ENCODE data around the gene BRMS1. TPM values are rescaled to one million over a fixed set of nuclear protein-coding genes. Genes with fewer than 3 reads are reported as not detected.
"Not testable (repeated sequence)": the region's sequence is repeated elsewhere in the genome, so short reads cannot be mapped to it uniquely, and the experiment has no call there.

BRMS1 gene, protein sequence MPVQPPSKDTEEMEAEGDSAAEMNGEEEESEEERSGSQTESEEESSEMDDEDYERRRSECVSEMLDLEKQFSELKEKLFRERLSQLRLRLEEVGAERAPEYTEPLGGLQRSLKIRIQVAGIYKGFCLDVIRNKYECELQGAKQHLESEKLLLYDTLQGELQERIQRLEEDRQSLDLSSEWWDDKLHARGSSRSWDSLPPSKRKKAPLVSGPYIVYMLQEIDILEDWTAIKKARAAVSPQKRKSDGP
- 32.0 and 57.1 TPM in 2 replicates for total RNA-seq (2014; rRNA removed; shearing (Covaris generic); ENCODE audit: low replicate concordance)

DNA sequence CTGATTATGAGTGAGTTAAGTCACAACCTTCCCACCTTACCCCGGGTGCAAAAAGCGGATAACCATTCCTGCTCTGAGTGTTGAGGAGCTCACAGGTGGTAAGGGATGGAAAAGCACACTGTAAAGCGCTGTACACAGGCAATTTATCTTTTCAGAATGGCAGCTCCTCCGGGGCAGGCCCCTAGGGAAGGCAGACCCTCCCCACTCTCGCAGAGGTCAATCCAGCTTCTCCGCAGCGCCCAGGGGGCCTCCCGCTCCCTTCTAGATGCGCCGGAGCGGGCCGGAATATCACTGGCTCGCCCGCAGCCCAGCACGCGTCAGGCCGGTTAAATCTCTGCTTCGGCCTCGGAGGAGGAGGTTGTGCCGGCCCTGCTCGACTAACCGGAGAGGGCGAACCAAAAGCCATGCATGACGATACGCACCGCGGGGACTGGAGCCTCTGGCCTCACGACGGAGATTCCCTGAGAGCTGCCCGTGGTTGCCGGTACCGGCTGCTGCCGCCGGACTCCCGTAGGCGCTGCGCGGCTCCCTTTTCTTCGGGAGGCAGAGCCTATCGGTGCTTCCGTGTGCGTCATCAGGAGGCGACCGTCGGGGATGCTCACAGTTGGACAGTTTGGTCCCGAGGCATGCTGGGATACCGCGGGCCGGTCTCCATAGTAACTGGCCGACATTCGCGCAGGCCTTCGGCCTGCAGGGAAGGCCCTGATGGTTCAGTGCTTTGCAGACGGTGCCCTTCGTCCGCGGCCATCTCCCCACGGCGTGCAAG is at the start of gene BRMS1:
TSS of gene BRMS1 (minus strand) at position 555 of the 766 bp plus-strand sequence. CDS start 2,870 bp downstream, outside the sequence.
- H3K4me3 ChIP-seq (ENCODE audit: low read length) = peak within 1 kb of the TSS; percentile 99
- H3K9ac ChIP-seq (ENCODE audit: low read length) = peak within 1 kb of the TSS; percentile 97
- H3K79me2 ChIP-seq (ENCODE audit: low read length) = peaks cover 55% of the 10 kb centered on the region
- peaks cover 16% of the 10 kb centered on the region; the same call in 1 of the 2 replicates for H4K20me1 ChIP-seq (ENCODE audit: insufficient read depth, low read depth, low read length)
- H3K27me3 ChIP-seq (ENCODE audit: low read length) = no peaks in the 10 kb centered on the region
- peak within 1 kb of the TSS; percentile 91 for H3K4me2 ChIP-seq (ENCODE audit: low read depth, low read length, poor library complexity, severe bottlenecking)
- H3K36me3 ChIP-seq (ENCODE audit: insufficient read depth, low read length) = no peaks in the 10 kb centered on the region
- no peak within 1 kb of the TSS; the same call in 1 of the 2 replicates for H2AFZ ChIP-seq (ENCODE audit: low read length)
- H3K27ac ChIP-seq (ENCODE audit: low read length) = peak within 1 kb of the TSS; percentile 67
- DNase-seq = peak; percentile 98
- H3K4me1 ChIP-seq (ENCODE audit: low read length) = peaks cover 50% of the 10 kb centered on the region
- no peaks in the 10 kb centered on the region for H3K9me3 ChIP-seq (ENCODE audit: low read length)
- H3K9me2 ChIP-seq (replicated peaks; ENCODE audit: insufficient read depth, low read length) = no peaks in the 10 kb centered on the region

DNA sequence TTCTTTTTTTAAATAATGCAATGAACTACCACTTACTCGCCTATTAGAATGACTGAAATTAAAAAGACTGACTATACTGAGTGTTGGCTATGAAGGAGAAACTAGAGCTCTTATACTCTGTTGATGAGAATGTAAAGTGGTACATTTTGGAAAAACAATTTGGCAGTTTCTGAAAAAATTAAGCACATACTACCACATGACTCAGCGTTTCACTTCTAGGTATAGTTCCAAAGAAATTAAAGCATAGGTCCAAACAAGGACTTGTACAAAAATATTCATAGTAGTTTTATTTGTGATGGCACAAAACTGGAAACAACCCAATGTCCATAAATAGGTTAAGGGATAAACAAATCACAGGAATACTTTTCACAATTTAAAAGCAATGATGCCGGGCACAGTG is 49.0 kb upstream of the BRMS1 start:
- no peaks in the 10 kb centered on the region for H3K27me3 ChIP-seq (ENCODE audit: low read length)
- H3K36me3 ChIP-seq (ENCODE audit: insufficient read depth, low read length) = no peaks in the 10 kb centered on the region
- H2AFZ ChIP-seq (ENCODE audit: low read length) = no peak overlapping the region
- H3K4me1 ChIP-seq (ENCODE audit: low read length) = no peaks in the 10 kb centered on the region
- DNase-seq = peak; percentile 38
- H4K20me1 ChIP-seq (ENCODE audit: insufficient read depth, low read depth, low read length) = no peaks in the 10 kb centered on the region
- no peak overlapping the region for H3K4me3 ChIP-seq (ENCODE audit: low read length)
- H3K9me2 ChIP-seq (replicated peaks; ENCODE audit: insufficient read depth, low read length) = no peaks in the 10 kb centered on the region
- no peak overlapping the region for H3K4me2 ChIP-seq (ENCODE audit: low read depth, low read length, poor library complexity, severe bottlenecking)
- H3K9me3 ChIP-seq (ENCODE audit: low read length) = no peaks in the 10 kb centered on the region
- H3K27ac ChIP-seq (ENCODE audit: low read length) = no peak overlapping the region
- no peaks in the 10 kb centered on the region for H3K79me2 ChIP-seq (ENCODE audit: low read length)
- no peak overlapping the region for H3K9ac ChIP-seq (ENCODE audit: low read length)

DNA sequence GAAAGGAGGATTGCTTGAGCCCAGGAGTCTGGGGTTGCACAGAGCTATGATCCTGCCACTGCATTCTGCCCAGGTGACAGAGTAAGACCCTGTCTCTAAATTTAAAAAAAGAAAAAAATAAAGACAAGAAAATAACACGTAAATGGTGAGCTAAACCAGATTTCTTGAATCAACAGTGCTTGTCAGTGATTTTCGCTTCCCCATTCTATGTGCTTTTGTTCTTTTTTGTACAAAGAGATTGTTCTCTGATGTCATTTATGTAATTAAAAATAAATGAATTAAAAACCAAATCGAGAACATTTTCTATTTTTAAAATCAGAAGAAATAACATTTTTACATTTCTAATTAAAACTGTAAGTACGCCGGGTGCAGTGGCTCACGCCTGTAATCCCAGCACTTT is 46.4 kb upstream of the BRMS1 start:
- H3K27me3 ChIP-seq (ENCODE audit: low read length) = no peaks in the 10 kb centered on the region
- H3K79me2 ChIP-seq (ENCODE audit: low read length) = no peaks in the 10 kb centered on the region
- no peaks in the 10 kb centered on the region for H3K9me2 ChIP-seq (replicated peaks; ENCODE audit: insufficient read depth, low read length)
- no peaks in the 10 kb centered on the region for H4K20me1 ChIP-seq (ENCODE audit: insufficient read depth, low read depth, low read length)
- no peak overlapping the region for H3K27ac ChIP-seq (ENCODE audit: low read length)
- H3K36me3 ChIP-seq (ENCODE audit: insufficient read depth, low read length) = no peaks in the 10 kb centered on the region
- H3K4me2 ChIP-seq (ENCODE audit: low read depth, low read length, poor library complexity, severe bottlenecking) = no peak overlapping the region
- no peaks in the 10 kb centered on the region for H3K9me3 ChIP-seq (ENCODE audit: low read length)
- H3K9ac ChIP-seq (ENCODE audit: low read length) = no peak overlapping the region
- no peak overlapping the region for H2AFZ ChIP-seq (ENCODE audit: low read length)
- peak; percentile 6 for DNase-seq
- peaks cover 2% of the 10 kb centered on the region for H3K4me1 ChIP-seq (ENCODE audit: low read length)
- H3K4me3 ChIP-seq (ENCODE audit: low read length) = no peak overlapping the region

DNA sequence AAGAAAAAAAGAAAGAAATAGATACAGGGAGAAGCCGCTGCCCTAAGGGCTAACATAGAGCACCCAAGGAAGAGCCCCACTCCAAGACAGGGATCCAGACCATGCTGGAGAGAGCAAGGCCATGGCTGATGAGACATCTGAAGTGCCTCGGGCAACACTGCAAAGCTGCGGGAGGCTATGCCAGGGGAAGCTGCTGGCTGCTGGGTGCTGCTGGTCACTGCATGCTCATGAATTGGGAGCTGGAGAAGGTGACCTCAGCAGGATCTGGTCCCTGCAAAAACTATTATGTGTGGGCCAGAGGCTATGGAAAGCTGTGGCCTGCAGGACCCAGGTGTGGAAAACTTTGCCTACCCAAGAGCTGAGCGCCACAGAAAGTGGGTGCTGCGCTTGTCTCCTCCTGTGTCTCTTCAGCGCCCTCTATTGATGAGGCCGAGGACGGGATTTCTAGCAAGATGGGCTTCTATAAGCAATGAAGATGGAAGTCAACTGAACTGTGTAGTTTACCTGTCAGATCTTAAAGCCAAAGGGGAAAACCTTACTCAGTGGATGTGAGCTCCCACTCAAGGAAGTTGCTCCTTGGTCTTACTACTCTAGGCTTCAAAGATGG is 44.0 kb upstream of the BRMS1 start:
- no peaks in the 10 kb centered on the region for H3K9me2 ChIP-seq (replicated peaks; ENCODE audit: insufficient read depth, low read length)
- no peak overlapping the region for H3K9ac ChIP-seq (ENCODE audit: low read length)
- H3K27ac ChIP-seq (ENCODE audit: low read length) = no peak overlapping the region
- H3K9me3 ChIP-seq (ENCODE audit: low read length) = no peaks in the 10 kb centered on the region
- no peak overlapping the region for H3K4me3 ChIP-seq (ENCODE audit: low read length)
- H3K79me2 ChIP-seq (ENCODE audit: low read length) = no peaks in the 10 kb centered on the region
- no peaks in the 10 kb centered on the region for H3K27me3 ChIP-seq (ENCODE audit: low read length)
- no peak overlapping the region for H3K4me2 ChIP-seq (ENCODE audit: low read depth, low read length, poor library complexity, severe bottlenecking)
- no peaks in the 10 kb centered on the region for H3K36me3 ChIP-seq (ENCODE audit: insufficient read depth, low read length)
- H4K20me1 ChIP-seq (ENCODE audit: insufficient read depth, low read depth, low read length) = no peaks in the 10 kb centered on the region
- peaks cover 6% of the 10 kb centered on the region for H3K4me1 ChIP-seq (ENCODE audit: low read length)
- no peak overlapping the region for H2AFZ ChIP-seq (ENCODE audit: low read length)
- DNase-seq = peak; percentile 94

DNA sequence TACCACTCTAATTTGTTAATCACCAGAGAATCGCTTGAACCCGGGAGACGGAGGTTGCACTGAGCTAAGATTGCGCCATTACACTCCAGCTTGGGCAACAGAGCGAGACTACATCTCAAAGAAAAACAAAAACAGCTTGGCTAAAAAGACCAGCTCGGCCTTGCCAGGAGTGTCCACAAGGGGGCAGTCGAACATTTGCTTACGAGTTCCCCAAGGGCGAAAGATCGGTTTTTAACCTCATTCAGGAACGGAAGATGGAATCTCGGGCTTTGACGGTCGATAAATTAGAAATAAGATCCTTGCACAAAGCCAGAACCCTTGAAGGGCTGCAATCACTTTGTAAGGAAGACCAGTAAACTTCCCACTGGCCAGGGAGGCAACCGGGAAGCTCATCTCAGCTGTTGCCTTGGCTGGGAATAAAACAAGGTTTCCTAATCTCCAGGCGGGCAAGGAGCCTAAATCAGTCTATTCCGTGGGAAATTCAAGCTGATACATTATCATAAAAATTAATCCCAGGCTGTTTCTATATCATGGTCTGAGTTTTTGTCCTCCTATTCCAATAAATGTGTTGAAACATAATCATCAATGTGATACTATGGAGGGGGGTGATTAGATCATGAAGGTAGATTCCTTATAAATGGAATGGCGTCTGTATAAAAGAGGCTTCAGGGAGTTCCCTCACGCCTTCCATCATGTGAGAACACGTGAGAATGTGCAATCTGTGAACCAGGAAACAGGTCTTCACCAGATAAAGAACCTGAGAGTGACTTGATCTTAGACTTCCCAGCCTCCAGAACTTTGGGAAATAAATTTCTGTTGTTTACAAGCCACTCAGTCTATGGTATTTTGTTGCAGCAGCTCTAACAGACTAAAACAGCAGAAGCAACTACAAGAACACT is 41.5 kb upstream of the BRMS1 start:
- H3K4me3 ChIP-seq (ENCODE audit: low read length) = peak overlapping the region; percentile 3; the same call in 1 of the 2 replicates
- H3K9ac ChIP-seq (ENCODE audit: low read length) = peak overlapping the region; percentile 11; the same call in 1 of the 2 replicates
- no peaks in the 10 kb centered on the region for H3K9me2 ChIP-seq (replicated peaks; ENCODE audit: insufficient read depth, low read length)
- no peaks in the 10 kb centered on the region for H3K9me3 ChIP-seq (ENCODE audit: low read length)
- no peak overlapping the region for H3K27ac ChIP-seq (ENCODE audit: low read length)
- H3K36me3 ChIP-seq (ENCODE audit: insufficient read depth, low read length) = no peaks in the 10 kb centered on the region
- no peaks in the 10 kb centered on the region for H3K27me3 ChIP-seq (ENCODE audit: low read length)
- peak overlapping the region; percentile 13 for H3K4me2 ChIP-seq (ENCODE audit: low read depth, low read length, poor library complexity, severe bottlenecking)
- H3K79me2 ChIP-seq (ENCODE audit: low read length) = no peaks in the 10 kb centered on the region
- H4K20me1 ChIP-seq (ENCODE audit: insufficient read depth, low read depth, low read length) = no peaks in the 10 kb centered on the region
- H2AFZ ChIP-seq (ENCODE audit: low read length) = no peak overlapping the region
- H3K4me1 ChIP-seq (ENCODE audit: low read length) = peaks cover 6% of the 10 kb centered on the region
- DNase-seq = peak; percentile 94

DNA sequence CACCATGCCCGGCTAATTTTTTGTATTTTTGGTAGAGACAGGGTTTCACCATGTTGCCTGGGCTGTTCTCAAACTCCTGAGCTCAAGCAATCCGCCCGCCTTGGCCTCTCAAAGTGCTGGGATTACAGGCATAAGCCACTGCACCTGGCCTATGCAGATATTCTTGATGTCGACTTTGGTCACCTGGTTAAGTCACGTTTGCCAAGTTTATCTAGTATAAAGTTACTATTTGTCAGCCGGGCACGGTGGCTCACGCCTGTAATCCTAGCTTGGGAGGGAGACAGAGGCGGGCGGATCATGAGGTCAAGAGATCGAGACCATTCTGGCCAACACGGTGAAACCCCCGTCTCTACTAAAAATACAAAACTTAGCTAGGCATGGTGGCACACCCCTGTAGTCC is 39.4 kb upstream of the BRMS1 start:
- not testable (repeated sequence) for H3K27ac ChIP-seq (ENCODE audit: low read length); H2AFZ ChIP-seq (ENCODE audit: low read length)

DNA sequence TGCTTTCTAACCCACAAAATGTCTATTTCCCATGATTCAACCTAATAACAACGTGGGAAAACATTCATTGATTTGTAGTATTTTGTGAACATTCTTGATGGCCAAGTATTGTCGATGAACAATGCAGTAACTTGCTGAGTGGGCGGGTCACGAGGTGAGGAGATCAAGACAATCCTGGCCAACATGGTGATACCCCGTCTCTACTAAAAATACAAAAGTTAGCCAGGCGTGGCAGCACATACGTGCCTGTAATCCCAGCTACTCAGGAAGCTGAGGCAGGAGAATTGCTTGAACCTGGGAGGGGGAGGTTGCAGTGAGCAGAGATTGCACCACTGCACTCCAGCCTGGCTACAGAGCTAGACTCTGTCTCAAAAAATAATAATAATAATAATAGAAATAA is 35.4 kb upstream of the BRMS1 start:
- not testable (repeated sequence) for H3K79me2 ChIP-seq (ENCODE audit: low read length); H3K4me3 ChIP-seq (ENCODE audit: low read length); H3K9me2 ChIP-seq (replicated peaks; ENCODE audit: insufficient read depth, low read length); H3K9ac ChIP-seq (ENCODE audit: low read length); H2AFZ ChIP-seq (ENCODE audit: low read length); H3K27me3 ChIP-seq (ENCODE audit: low read length); H3K27ac ChIP-seq (ENCODE audit: low read length); H3K36me3 ChIP-seq (ENCODE audit: insufficient read depth, low read length); H4K20me1 ChIP-seq (ENCODE audit: insufficient read depth, low read depth, low read length); H3K4me1 ChIP-seq (ENCODE audit: low read length); H3K4me2 ChIP-seq (ENCODE audit: low read depth, low read length, poor library complexity, severe bottlenecking); H3K9me3 ChIP-seq (ENCODE audit: low read length)
- peak; percentile 34 for DNase-seq

More for the DNA sequence above, 39.4 kb upstream of the BRMS1 start:
- H3K9ac ChIP-seq (ENCODE audit: low read length); H3K79me2 ChIP-seq (ENCODE audit: low read length); H3K4me1 ChIP-seq (ENCODE audit: low read length); H3K36me3 ChIP-seq (ENCODE audit: insufficient read depth, low read length); H3K9me3 ChIP-seq (ENCODE audit: low read length); H4K20me1 ChIP-seq (ENCODE audit: insufficient read depth, low read depth, low read length); H3K4me3 ChIP-seq (ENCODE audit: low read length); H3K27me3 ChIP-seq (ENCODE audit: low read length); H3K4me2 ChIP-seq (ENCODE audit: low read depth, low read length, poor library complexity, severe bottlenecking); H3K9me2 ChIP-seq (replicated peaks; ENCODE audit: insufficient read depth, low read length): not testable (repeated sequence)
- peak; percentile 2 for DNase-seq
